Motor neuron (in vitro differentiated cells): ENCODE results near the gene FAM20C. TPM values are rescaled to one million over a fixed set of nuclear protein-coding genes. Genes with fewer than 3 reads are reported as not detected.

ENCODE experiments used
- ATAC-seq, 8 experiments: fragments of 200-7000 bp; cut with Tn5 transposase; replicated peaks in 6 of 8; 2 replicates each; pipeline ENCODE4 v1.8.0; 2021; ENCODE audit warnings: mild to moderate bottlenecking in 8 of 8, moderate library complexity in 8 of 8
- H3K27ac ChIP-seq, 2 donors: fragments of 250-450 bp; sonication (Bioruptor Pico); 2 replicates each; pipeline ENCODE4 v1.9.0; 2021; ENCODE audit warnings: antibody characterized with exemption in 2 of 2, mild to moderate bottlenecking in 2 of 2, moderate library complexity in 1 of 2
- H3K4me1 ChIP-seq, 2 donors: fragments of 250-450 bp; sonication (Bioruptor Pico); replicated peaks in 1 of 2; 2 replicates each; pipeline ENCODE4 v1.6.1; 2021; ENCODE audit warnings: antibody characterized with exemption in 2 of 2, mild to moderate bottlenecking in 2 of 2, moderate library complexity in 1 of 2
- H3K4me3 ChIP-seq, 5 donors: fragments of 250-450 bp; sonication (Bioruptor Pico); 2 replicates each; pipeline ENCODE4 v1.9.0; 2021; ENCODE audit warnings: antibody characterized with exemption in 5 of 5, mild to moderate bottlenecking in 5 of 5, moderate library complexity in 4 of 5
- WGBS, 10 experiments: fragments of 450-650 bp; shearing (Covaris generic); methylation state at CpG; one replicate each; pipeline ENCODE4 v1.0.0; 2022; 5-methylcytosine and 5-hydroxymethylcytosine counted together
- in situ Hi-C, 9 experiments: fragments of 400-800 bp; cut with MboI; loops; one replicate each; pipeline ENCODE4 v1.15.0; 2021; ENCODE audit warnings: low sequenced_read_pairs in 9 of 9, low pct_unique_long_range_greater_than_20kb in 2 of 9; ENCODE audit not compliant: unreplicated experiment in 9 of 9
- total RNA-seq, 8 experiments: library from RNA; unstranded; fragments of 300-600 nt; gene quantifications; 2 replicates each; pipeline versions ENCODE4 v1.2.3 to v1.2.4, GENCODE V29; 2022

The FAM20C gene
- total RNA-seq, 8 experiments from 2014 or later, result 19.0 to 42.1 (median 22.9) TPM

DNA sequence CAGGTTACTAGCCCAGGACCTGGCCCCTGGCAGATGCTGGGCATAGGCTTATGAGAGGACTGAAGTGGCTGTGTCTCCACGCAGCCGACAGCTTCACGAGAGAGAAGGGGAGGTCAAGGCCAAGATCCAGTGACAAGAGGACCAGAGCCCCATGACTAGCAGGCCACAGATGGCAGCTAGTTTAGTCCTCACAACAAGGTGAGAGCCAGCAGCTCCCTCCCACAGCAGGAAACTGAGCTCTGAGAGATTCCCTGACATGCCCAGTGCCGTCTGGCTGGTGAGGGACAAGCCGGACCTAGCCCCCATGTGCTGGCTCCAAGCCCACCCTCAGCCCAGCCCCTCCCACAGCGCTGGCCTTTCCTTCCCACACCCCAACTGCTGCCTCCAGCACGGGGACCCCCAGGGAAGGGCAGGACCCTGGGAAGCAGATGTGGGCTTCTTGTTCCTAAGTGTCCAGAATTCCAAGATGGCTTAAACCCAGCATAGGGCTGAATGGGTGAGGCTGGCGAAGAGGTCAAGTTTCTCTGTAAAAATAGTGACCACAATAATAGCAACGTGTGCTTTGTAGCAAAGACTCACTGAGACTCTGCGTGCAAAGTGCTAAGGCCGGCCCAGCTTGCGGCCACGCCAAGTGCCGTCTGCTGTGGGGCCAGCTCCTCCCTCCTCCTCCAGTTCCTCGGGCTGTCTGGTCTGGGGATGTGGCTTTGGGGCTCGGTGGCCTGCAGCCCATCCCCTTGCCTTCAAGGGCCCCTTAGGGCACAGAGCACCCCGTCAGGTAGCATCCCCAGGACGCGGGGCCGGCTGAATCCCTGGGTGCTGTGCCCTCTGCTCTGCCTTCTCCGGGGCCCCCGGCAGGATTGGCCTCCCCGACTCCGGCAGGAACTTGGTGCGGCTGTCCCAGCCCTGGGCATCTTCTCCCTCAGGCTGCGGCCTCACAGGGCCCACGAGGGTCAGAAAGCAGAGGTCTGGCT, 7.8 kb upstream of the FAM20C start:
- Histone ChIP-seq H3K27ac (no peak overlapping the region), H3K4me3 (no peak overlapping the region), H3K4me1 (peaks cover 14 to 24% of the 10 kb centered on the region in 2 donors)
- WGBS, 10 experiments, result 42 to 95% (median 91%) methylated on average over 2 to 7 of the region's 27 CpGs; no CpG with 5 or more reads in 4 of the 10 experiments
- ATAC-seq, result peak in 6 of 8 experiments; percentile 7 to 95 (median 16)
- in situ Hi-C loops, result no loop called here

DNA sequence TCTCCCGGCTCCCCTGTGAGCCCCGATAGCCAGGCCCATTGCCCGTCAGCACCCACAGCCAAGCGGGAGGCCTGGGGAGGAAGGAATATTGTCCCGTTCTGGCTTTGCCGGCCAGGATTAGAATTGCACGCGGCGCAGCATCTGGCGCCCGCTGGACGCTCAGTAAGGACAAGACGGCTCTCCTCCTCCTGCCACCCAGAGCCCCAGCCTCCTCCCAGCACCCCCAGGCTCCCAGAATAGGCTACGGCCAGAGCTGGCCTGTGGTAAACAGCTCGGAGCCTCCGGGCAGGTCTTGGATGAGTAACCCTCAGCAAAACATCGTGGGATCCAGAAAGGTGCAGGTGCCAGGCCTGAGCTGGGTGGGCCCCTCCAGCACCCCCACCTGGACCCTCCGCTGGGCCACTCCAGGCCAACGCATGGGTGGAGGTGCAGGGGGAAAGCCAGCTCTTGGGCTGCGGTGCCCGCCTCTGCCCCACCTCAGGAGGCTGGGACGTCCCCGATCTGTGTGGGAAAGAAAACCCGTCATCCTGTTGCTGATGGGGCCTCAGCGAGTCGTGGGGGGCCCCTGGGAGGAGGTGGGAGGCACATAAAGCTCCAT, 5.8 kb upstream of the FAM20C start:
- in situ Hi-C loops, result no loop called here
- peaks cover 26 to 35% of the 10 kb centered on the region in 2 donors for H3K4me1 ChIP-seq
- H3K27ac ChIP-seq, result no peak overlapping the region
- WGBS, 10 experiments, result 92 to 96% (median 93%) methylated on average over 3 to 12 of the region's 26 CpGs; no CpG with 5 or more reads in 7 of the 10 experiments
- no peak overlapping the region for H3K4me3 ChIP-seq
- no peak for ATAC-seq

DNA sequence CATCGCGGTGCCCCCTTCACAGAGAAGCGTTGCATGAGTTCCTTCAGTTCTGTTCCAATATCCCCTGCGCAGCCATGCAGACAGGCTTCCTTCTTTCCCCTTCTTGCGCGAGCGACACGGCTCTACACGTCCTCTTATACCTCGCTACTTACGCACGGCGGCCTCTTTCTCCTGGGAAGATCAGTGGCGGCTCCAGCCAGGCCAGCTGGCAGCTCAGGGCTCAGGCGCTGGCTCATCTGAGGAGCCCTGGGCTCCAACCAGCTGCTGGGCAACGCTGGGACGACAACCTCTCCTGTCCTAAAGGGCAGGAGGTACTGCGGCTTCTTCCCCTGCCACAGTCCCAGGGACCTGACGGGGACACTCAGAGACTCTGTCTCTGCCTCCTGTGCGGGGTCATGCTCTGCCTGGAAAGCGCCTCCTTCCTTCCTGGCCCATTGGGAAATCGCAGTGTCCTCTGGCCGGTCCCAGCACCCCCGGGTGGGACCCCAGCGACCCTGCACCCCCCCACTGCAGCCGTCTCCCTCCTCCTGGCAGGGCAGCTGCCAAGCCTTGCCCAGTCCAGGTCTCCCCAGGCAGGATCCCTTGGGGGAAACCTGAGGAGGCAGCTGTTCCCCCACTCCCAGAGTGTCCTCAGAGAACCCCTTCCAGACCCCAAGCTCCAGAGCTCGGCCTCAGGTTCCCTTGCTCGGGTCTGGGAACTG, 5.0 kb upstream of the FAM20C start:
- Histone ChIP-seq H3K4me3 (no peak overlapping the region), H3K4me1 (peaks cover 26 to 35% of the 10 kb centered on the region in 2 donors), H3K27ac (no peak overlapping the region)
- in situ Hi-C loops, result no loop called here
- ATAC-seq, result no peak
- 80 to 96% (median 87%) methylated on average over 1 to 11 of the region's 28 CpGs; no CpG with 5 or more reads in 5 of the 10 experiments for WGBS, 10 experiments

DNA sequence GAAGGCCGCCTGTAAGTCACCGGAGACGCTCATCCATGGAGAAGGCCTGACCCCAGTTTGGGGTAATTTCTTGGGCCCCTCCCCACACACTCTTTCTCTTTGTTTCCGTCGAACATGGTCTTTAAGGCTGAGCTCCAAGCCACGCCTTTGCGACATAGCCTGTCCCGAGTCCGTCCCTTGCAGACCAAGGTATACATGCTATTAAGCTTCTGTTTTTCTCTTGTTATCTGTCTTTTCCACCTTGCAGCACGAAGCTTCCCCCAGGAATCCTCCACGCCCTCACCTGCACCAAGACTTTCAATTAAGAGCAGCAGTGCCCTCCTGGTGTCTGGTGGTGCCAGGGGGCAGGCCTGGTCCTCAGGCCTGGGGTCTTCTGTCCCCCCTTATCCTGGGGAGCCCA, 4.2 kb upstream of the FAM20C start:
- no peak overlapping the region for H3K4me3 ChIP-seq
- in situ Hi-C loops, result no loop called here
- no peak for ATAC-seq
- 77 to 93% (median 89%) methylated on average over 3 to 8 of the region's 11 CpGs; no CpG with 5 or more reads in 5 of the 10 experiments for WGBS, 10 experiments
- H3K27ac ChIP-seq, result no peak overlapping the region
- H3K4me1 ChIP-seq, result peaks cover 26 to 35% of the 10 kb centered on the region in 2 donors

DNA sequence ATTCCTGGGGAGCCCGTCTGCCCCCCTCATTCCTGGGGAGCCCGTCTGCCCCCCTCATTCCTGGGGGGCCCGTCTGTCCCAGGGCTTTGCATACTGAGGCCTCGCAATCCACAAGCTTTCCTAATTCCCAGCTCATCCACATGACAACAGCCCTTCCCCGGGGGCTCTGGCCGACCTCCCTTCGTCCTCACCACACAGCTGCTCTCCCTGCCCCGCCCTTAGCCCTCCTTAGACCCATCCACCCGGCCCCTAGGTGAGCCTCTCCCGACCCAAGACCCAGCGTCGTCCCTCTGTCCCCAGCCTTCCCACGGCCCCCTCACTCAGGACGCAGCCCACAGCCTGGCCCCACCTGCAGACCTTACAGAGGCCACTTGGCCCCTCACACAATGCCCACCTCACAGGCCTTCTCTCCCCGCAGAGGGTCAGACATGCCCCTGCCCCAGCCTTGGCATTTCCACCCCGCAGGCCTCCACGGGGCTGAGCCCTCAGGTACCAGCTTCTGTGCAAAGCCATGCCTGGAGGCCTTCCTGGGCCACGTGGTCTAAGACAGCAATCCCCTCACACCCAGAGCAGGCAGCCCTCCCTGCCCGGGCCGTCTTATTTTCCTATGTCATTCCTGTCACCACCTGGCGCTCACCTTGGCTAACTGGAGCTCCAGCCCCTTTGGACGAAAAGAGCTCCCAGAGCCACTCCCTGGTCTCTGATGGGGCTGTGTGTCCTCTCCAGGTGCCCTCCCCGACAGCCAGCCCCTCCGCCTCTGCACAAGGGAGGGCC, 3.5 kb upstream of the FAM20C start:
- in situ Hi-C loops, result no loop called here
- no peak for ATAC-seq
- WGBS, 10 experiments, result 40% methylated on average over 2 of the region's 24 CpGs; no CpG with 5 or more reads in 9 of the 10 experiments
- Histone ChIP-seq H3K27ac (no peak overlapping the region), H3K4me3 (no peak overlapping the region), H3K4me1 (peaks cover 20 to 31% of the 10 kb centered on the region in 2 donors)

DNA sequence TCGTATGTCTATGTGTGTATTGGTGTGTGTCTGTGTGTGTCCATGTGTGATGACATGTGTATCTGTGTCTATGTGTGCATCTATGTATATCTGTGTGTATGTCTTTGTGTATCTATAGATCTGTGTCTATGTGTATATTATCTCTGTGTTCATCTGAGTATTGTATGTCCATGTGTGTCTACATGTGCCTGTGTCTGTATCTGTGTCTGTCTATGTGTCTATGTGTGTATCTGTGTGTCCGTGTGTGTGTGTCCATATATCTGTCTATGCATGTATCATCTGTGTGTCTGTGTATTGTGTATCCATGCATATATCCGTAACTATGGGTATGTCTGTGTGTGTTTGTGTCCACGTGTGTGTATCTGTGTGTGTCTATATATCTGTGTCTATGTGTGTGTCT, 2.7 kb upstream of the FAM20C start:
- Histone ChIP-seq H3K4me1 (peaks cover 19 to 25% of the 10 kb centered on the region in 2 donors), H3K27ac (no peak overlapping the region), H3K4me3 (no peak overlapping the region)
- no peak for ATAC-seq
- WGBS, 10 experiments, result 54 to 100% (median 82%) methylated on average over 2 to 4 of the region's 4 CpGs; no CpG with 5 or more reads in 4 of the 10 experiments
- in situ Hi-C loops, result no loop called here

DNA sequence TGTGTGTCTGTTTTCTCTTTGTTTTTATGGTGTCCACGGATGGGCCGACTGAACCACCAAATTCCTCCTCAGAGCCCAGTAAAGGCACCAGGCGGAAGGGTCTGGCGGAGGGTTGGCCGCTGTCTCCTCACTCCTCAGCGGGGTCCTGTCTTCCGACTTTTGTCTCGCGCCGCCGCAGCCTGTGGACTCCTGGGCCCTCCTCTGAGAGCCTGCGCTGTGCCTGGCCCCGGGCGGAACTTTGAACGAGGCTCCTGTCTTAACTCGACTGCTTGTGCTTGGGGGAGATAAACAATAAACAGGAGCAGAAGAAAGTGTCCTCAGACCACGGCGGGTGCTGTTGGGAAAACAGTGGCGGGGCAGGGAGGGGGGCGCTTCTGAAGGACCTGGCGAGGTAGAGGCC, 2.2 kb upstream of the FAM20C start:
- ATAC-seq, result no peak
- 60 to 100% (median 84%) methylated on average over 1 to 14 of the region's 21 CpGs; no CpG with 5 or more reads in 3 of the 10 experiments for whole genome bisulfite sequencing, 10 experiments

DNA sequence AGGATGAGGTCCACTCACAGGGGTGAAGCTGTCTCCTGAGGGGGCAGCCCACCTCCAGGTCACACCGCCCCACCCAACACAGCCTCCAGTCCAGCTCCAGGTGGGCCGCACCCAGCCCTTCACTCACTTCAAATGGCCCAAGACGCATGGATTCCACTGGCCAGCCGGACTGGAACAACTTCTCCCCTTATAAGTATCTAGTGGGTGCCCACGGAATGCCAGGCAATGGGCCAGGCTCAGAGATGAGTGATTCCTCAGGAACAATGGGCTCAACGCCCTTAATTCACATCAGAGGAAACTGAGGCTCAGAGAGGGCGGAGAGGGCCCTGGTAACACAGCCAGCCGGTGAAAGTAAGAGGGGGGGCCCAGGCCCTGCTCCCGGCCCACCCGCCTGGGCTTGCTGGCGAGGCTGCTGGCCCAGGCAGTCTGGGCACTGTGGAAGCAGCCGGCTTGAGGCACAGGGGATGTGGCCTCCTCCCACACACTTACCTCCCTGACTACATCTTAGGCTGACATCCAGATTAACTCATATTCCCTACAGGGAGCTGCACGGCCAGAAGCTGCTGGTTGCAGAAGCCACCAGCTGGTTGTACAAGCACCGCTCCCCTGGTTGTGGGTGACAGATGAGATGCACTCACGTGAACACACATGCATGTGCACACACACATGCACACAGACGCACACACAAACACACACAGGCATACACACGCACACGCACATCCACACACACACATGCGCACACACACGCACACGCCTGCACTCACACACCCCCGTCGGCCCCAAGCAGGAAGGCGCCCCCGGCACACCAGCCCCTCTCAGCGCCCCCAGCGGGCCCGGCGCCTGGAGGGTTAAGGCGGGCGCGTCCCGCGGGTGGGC, 1.0 kb upstream of the FAM20C start:
- ATAC-seq, result peak; percentile 4 to 67 (median 56)
- H3K4me1 ChIP-seq, result peaks cover 35 to 39% of the 10 kb centered on the region in 2 donors
- peak overlapping the region; percentile 89 to 93 for H3K27ac ChIP-seq
- WGBS, 10 experiments, result 8 to 80% (median 34%) methylated on average over 2 of the region's 34 CpGs; no CpG with 5 or more reads in 6 of the 10 experiments
- in situ Hi-C loops, result no loop called here
- H3K4me3 ChIP-seq, result peak overlapping the region; percentile 48 to 77 (median 53)

More for the DNA sequence above, 2.2 kb upstream of the FAM20C start:
- Histone ChIP-seq H3K4me3 (no peak overlapping the region), H3K4me1 (peaks cover 24 to 27% of the 10 kb centered on the region in 2 donors), H3K27ac (peak overlapping the region in 1 of 2 donors; percentile 93)
- in situ Hi-C loops, result no loop called here

DNA sequence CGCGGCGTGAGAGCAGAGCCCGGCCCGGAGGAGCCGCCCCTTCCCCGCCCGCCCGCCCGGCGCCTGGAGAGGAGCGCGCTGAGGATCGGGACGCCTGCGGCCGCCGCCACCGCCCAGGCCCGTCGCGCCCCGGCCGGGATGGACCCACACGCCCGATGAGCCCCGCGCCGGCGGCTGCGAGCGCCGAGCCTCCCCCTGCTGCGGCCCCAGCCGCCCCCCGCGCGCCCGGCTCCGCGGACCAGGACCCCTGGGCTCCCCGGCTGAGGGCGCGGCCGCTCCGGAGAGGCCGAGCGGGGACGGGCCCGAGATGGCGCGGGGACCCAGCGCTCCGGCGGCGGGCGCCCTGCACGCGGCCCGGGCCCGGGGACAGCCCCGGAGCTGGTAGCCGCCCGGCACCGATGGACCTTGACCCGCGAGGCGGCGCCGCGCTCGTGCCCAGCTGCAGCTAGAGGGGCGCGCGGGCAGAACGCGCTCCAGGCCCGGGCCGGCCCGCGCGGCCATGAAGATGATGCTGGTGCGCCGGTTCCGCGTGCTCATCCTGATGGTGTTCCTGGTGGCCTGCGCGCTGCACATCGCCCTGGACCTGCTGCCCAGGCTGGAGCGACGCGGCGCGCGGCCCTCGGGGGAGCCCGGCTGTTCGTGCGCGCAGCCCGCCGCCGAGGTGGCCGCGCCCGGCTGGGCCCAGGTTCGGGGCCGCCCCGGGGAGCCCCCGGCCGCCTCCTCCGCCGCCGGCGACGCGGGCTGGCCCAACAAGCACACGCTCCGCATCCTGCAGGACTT, 520 bp downstream of the FAM20C start:
- no CpG with 5 or more reads among the region's 119 CpGs for WGBS, 10 experiments
- peak overlapping the region; percentile 89 to 93 for H3K27ac ChIP-seq
- H3K4me3 ChIP-seq, result peak overlapping the region; percentile 48 to 77 (median 53)
- peak in 4 of 8 experiments; percentile 0 to 41 (median 5) for ATAC-seq
- in situ Hi-C loops, result no loop called here
- H3K4me1 ChIP-seq, result peaks cover 41 to 43% of the 10 kb centered on the region in 2 donors

DNA sequence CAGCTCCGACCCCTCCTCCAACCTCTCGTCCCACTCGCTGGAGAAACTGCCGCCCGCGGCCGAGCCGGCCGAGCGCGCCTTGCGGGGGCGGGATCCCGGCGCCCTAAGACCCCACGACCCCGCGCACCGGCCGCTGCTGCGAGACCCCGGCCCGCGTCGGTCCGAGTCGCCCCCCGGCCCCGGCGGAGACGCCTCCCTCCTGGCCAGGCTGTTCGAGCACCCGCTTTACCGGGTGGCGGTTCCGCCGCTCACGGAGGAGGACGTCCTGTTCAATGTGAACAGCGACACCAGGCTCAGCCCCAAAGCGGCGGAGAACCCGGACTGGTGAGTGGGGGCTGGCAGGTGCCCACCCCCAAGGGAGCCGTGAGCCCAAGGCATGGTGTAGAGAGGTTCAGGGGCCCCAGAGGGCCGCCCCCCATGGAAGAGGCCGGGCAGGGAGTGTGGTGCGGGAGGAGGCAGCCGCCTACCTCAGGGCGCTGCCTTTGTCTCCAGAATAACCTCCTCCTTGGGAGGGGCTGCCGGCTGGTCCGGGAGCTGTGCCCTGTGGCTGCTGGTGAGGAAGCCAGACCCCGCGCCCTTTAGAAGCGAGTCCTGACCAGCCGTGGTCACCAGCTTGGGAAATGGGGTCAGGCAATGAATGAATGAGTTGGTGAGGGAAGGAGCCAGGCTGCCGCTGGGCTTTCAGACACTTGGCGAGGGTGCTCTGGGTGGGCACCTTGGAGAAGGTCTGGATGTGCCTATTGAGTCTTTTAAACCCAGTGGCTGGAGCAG, 1.3 kb downstream of the FAM20C start:
- H3K4me3 ChIP-seq, result peak overlapping the region; percentile 48 to 77 (median 53)
- in situ Hi-C loops, result no loop called here
- ATAC-seq, result no peak
- WGBS, 10 experiments, result 0 to 37% (median 0%) methylated on average over 1 to 12 of the region's 57 CpGs; no CpG with 5 or more reads in 2 of the 10 experiments
- H3K27ac ChIP-seq, result peak overlapping the region; percentile 89 to 93
- H3K4me1 ChIP-seq, result peaks cover 37 to 38% of the 10 kb centered on the region in 2 donors
